Thyroid gland (tissue), 4 donors: ENCODE results near the gene ADIRF. TPM values are rescaled to one million over a fixed set of nuclear protein-coding genes. Genes with fewer than 3 reads are reported as not detected.

Source experiments
- DNase-seq, 2 donors: peaks; one replicate each; pipeline ENCODE4 v3.0.0-alpha.2; 2019
- H3K27ac ChIP-seq, 3 donors: fragments of 200-600 bp; sonication (generic); 1 replicate in 2 of 3; 2 replicates in 1 of 3; pipeline ENCODE4 v1.5.1; 2016 to 2019; ENCODE audit warnings: mild to moderate bottlenecking in 1 of 3, moderate library complexity in 1 of 3
- H3K27me3 ChIP-seq: fragments of 200-600 bp; sonication (generic); one replicate; pipeline ENCODE4 v1.5.1; 2019
- H3K36me3 ChIP-seq, 2 donors: fragments of 200-600 bp; sonication (generic); one replicate each; pipeline ENCODE4 v1.5.1; 2016 to 2019
- H3K4me1 ChIP-seq, 2 donors: fragments of 200-600 bp; sonication (generic); one replicate each; pipeline ENCODE4 v1.5.1; 2017 to 2019
- H3K4me3 ChIP-seq, 3 donors: fragments of 200-600 bp; sonication (generic); replicated peaks in 1 of 3; 1 replicate in 2 of 3; 2 replicates in 1 of 3; pipeline ENCODE4 v1.5.1; 2016; ENCODE audit warnings: mild to moderate bottlenecking in 1 of 3
- H3K9me3 ChIP-seq: fragments of 200-600 bp; sonication (generic); one replicate; pipeline ENCODE4 v1.5.1; 2017
- POLR2A ChIP-seq, 2 donors: fragments of 450-650 bp; IDR thresholded peaks; one replicate each; pipeline ENCODE4 v1.6.1; 2017; ENCODE audit warnings: antibody characterized with exemption in 2 of 2, mild to moderate bottlenecking in 2 of 2, moderate library complexity in 1 of 2
- WGBS, 2 donors: methylation state at CpG; one replicate each; pipeline ENCODE4 v1.1.5; 2017; 5-methylcytosine and 5-hydroxymethylcytosine counted together
- intact Hi-C: fragments of 100-400 bp; cut with DNase I; formaldehyde crosslinking; loops from one replicate; pipeline ENCODE4 v1.15.1; 2023
- total RNA-seq, 4 donors: library from RNA; depleted of rRNA; stranded (reverse); fragments of >200 nt; gene quantifications; one replicate each; pipeline ENCODE4 v1.2.3, GENCODE V29; 2016
- TF ChIP-seq, protein P1 (sequence below), 6 experiments: fragments of 200-600 bp in 3 of 6; fragments of 450-650 bp in 3 of 6; sonication (generic) in 3 of 6; IDR thresholded peaks; one replicate each; pipeline ENCODE4 v1.5.1; 2016 to 2019; ENCODE audit warnings: antibody characterized with exemption in 6 of 6, mild to moderate bottlenecking in 2 of 6, inconsistent platforms in 1 of 6, moderate library complexity in 1 of 6

The ADIRF gene
- total RNA-seq, 4 donors from 2014 or later: 66.6 to 208 (median 104) TPM

DNA sequence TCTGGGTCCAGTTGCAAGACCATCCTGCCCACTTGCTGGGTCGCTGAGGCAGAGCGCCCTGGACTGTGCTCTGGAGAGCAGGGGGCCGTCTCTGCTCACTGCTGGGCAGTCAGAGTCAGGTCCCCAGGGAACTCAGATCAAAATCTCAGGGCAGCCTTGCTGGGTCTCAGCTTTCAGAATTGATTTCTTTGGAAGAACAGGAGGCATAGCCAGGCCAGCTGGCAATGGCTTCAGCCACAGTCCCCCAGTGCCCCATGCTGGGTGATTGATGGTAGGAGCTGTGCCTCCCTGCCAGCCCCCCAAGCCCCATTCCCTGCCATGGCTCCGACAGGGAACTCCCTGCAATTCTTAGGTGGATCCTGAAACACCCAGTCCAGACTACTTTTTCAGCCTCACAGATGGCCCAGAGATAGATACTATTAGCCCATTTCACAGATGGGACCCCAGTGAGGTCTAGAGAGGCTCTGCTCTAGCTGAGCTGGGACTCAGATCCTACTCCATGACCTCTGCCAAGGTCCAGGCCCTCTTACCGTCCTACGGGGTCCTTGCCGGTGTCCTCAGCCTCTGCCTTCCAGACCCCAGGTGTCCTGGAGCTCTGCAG lies 11.3 kb upstream of the ADIRF start:
- Histone ChIP-seq H3K36me3 (no peaks in the 10 kb centered on the region), H3K4me3 (peak overlapping the region in 1 of 3 donors; percentile 13), H3K9me3 (no peaks in the 10 kb centered on the region), H3K27ac (peak overlapping the region; percentile 61 to 85 (median 69)), H3K27me3 (no peaks in the 10 kb centered on the region), H3K4me1 (peaks cover 7 to 57% of the 10 kb centered on the region in 2 donors)
- TF ChIP-seq, protein P1, sequence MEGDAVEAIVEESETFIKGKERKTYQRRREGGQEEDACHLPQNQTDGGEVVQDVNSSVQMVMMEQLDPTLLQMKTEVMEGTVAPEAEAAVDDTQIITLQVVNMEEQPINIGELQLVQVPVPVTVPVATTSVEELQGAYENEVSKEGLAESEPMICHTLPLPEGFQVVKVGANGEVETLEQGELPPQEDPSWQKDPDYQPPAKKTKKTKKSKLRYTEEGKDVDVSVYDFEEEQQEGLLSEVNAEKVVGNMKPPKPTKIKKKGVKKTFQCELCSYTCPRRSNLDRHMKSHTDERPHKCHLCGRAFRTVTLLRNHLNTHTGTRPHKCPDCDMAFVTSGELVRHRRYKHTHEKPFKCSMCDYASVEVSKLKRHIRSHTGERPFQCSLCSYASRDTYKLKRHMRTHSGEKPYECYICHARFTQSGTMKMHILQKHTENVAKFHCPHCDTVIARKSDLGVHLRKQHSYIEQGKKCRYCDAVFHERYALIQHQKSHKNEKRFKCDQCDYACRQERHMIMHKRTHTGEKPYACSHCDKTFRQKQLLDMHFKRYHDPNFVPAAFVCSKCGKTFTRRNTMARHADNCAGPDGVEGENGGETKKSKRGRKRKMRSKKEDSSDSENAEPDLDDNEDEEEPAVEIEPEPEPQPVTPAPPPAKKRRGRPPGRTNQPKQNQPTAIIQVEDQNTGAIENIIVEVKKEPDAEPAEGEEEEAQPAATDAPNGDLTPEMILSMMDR (IDR thresholded peaks at IDR 0.05): no peak
- no peak for TF ChIP-seq POLR2A (IDR thresholded peaks at IDR 0.05)
- intact Hi-C loops: no loop called here
- DNase-seq: no peak
- WGBS, 2 donors: 57% methylated on average over 3 to 5 of the region's 7 CpGs

DNA sequence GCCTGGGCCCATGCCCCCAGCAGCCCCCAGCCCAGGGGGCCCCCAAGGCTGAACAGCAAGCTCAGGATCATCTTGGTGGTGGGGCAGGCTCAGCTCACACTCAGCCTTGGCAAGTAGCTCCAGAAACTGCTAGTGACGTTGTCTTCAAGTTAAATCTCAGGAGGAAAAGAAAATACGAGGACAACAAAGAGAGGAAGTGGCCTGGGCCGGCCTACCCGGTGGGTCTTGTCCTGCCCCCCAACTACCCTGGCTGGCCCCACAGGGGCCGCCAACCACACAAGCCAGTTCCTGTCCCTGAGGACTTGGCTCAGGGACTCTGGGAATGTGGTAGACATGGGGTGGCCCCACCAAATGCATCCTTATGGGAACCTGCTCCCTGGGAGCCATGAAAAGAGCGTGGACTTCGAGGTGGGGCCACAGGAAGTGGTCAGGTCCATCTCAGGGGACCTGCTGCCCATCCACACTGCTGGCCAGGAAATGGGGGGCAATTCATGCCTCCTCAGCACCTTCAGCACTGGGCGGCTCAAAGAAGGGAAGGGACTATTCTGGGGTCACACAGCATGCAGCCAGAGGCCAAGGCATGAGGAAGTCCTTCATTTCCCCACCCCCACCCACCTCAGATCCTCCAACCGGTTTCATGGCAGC lies 10.7 kb upstream of the ADIRF start, which contains the start of gene MMRN2:
Gene MMRN2, minus strand, starts transcription at position 145 of the 645 bp plus-strand sequence. Its CDS starts 74 bp downstream, at position 71.
- no peaks in the 10 kb centered on the region for H3K36me3 ChIP-seq
- H3K4me3 ChIP-seq: peak within 1 kb of the TSS in 1 of 3 donors; percentile 13
- H3K27me3 ChIP-seq: no peaks in the 10 kb centered on the region
- 64 to 72% methylated on average over 6 to 8 of the region's 9 CpGs for WGBS, 2 donors
- intact Hi-C loops: no loop called here
- DNase-seq: no peak
- TF ChIP-seq, protein P1 (IDR thresholded peaks at IDR 0.05): no peak
- no peak for TF ChIP-seq POLR2A (IDR thresholded peaks at IDR 0.05)
- H3K27ac ChIP-seq: peak within 1 kb of the TSS; percentile 61 to 85 (median 69)
- H3K4me1 ChIP-seq: peaks cover 7 to 57% of the 10 kb centered on the region in 2 donors
- no peaks in the 10 kb centered on the region for H3K9me3 ChIP-seq

DNA sequence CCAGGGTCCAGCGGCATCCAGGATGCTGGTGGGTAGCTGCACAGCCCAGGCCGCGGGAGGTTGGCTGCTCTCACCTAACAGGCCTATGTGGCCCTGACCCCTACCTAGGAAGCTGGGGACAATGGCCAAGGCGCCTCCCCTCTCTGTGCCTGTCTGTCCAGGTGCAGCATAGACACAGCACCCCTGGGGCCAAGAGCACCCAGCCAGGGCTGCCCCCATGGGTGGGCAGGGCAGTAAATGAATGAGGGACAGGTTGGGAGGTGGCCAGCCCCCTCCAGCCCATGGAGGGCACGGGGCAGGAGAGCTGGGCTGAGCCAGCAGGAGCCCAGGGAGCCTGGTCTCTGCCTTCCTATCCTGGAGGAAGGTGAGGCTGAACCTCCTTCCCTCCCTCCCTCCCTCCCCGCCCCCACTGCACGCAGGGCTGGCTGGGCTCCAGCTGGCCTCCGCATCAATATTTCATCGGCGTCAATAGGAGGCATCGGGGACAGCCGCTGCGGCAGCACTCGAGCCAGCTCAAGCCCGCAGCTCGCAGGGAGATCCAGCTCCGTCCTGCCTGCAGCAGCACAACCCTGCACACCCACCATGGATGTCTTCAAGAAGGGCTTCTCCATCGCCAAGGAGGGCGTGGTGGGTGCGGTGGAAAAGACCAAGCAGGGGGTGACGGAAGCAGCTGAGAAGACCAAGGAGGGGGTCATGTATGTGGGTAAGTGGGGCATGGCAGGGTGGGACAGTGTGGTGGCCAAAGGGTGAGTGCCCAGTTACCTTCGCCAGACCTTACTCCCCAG lies 10.0 kb upstream of the ADIRF start, which contains the start of gene SNCG:
Gene SNCG, plus strand, starts transcription at position 484 of the 785 bp plus-strand sequence. Its CDS starts 99 bp downstream, at position 583.
- TF ChIP-seq POLR2A (IDR thresholded peaks at IDR 0.05): no peak
- TF ChIP-seq, protein P1 (IDR thresholded peaks at IDR 0.05): no peak
- intact Hi-C loops: no loop called here
- WGBS, 2 donors: 28 to 36% methylated on average over 9 to 17 of the region's 22 CpGs
- Histone ChIP-seq H3K36me3 (no peaks in the 10 kb centered on the region), H3K27ac (peak within 1 kb of the TSS; percentile 61 to 85 (median 69)), H3K27me3 (no peaks in the 10 kb centered on the region), H3K4me3 (peak within 1 kb of the TSS in 1 of 3 donors; percentile 13), H3K9me3 (no peaks in the 10 kb centered on the region), H3K4me1 (peaks cover 7 to 56% of the 10 kb centered on the region in 2 donors)
- DNase-seq: peak in 1 of 2 donors; percentile 25

DNA sequence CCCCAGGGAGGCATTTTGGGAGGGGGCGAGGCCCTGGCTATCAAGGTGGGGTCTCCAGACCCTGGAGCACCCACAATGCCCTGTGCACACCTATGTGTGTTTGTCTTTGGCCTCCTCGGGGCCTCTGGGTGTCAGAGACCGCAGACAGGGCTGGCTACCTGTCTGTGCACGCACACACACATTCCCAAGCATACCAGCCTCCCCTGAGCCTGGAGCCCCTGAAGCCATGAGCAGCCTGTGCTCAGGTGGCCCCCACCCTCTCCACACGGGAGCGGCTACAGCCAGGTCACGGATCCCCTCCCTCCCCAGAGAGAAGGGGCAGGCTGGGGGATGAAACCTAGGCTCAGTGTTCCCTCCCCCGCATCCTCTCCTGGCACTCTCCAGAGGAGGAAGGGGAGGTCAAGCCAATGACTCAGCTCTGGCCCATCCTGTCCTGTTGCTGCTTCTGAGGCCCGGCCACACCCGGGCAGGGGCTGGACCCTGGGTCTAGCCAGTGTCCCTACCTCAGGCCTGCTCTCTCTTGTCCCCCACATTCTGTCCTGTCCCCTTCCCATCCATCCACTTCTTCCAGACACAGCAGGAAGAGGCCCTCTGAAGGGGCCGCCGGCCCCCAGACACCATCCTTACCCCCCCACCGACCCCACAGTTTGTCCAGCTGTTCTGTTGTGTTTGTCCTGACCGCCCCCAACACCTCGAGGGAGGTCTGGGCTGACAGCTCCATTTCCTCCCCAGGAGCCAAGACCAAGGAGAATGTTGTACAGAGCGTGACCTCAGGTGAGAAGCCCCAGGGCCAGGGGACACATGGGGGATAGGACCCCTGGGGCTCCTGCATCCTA lies 9.2 kb upstream of the ADIRF start:
- peaks cover under 1 to 48% of the 10 kb centered on the region in 2 donors for H3K4me1 ChIP-seq
- 50 to 61% methylated on average over 9 to 13 of the region's 16 CpGs for WGBS, 2 donors
- TF ChIP-seq POLR2A (IDR thresholded peaks at IDR 0.05): no peak
- TF ChIP-seq, protein P1 (IDR thresholded peaks at IDR 0.05): no peak
- no peaks in the 10 kb centered on the region for H3K27me3 ChIP-seq
- H3K36me3 ChIP-seq: no peaks in the 10 kb centered on the region
- H3K9me3 ChIP-seq: no peaks in the 10 kb centered on the region
- DNase-seq: peak in 1 of 2 donors; percentile 20
- intact Hi-C loops: no loop called here
- H3K27ac ChIP-seq: peak overlapping the region; percentile 15 to 85 (median 61)
- peak overlapping the region in 1 of 3 donors; percentile 7 for H3K4me3 ChIP-seq
